ENCODE data around the gene HMCN1.

Gene HMCN1

GRCh38 chr1:185916861-185917260 is 182.7 kb downstream of the HMCN1 start:
- TF ChIP-seq FOXP2 (optimal IDR thresholded peaks at IDR 0.05; ENCODE audit: borderline replicate concordance, extremely low read depth, extremely low read length, insufficient read depth), result no peak

- TF ChIP-seq REST (IDR thresholded peaks at IDR 0.05; ENCODE audit: insufficient read depth in 1 of 2, low read depth in 2 of 2, low read length in 2 of 2) (peak; percentile 87 to 97), FOXP2 (optimal IDR thresholded peaks at IDR 0.05; ENCODE audit: borderline replicate concordance, extremely low read depth, extremely low read length, insufficient read depth) (no peak)
These were observed 183.5 kb downstream of the HMCN1 start for GRCh38 chr1:185917646-185918045.

- TF ChIP-seq POLR2AphosphoS5 (IDR thresholded peaks at IDR 0.05; ENCODE audit: low read depth, low read length) (no peak), REST (IDR thresholded peaks at IDR 0.05; ENCODE audit: insufficient read depth in 1 of 2, low read depth in 2 of 2, low read length in 2 of 2) (no peak), TAF1 (IDR thresholded peaks at IDR 0.05; ENCODE audit: borderline replicate concordance, insufficient read depth, low read length) (no peak), SIN3A (IDR thresholded peaks at IDR 0.05; ENCODE audit: borderline replicate concordance, insufficient read depth, low read length) (no peak), FOXP2 (optimal IDR thresholded peaks at IDR 0.05; ENCODE audit: borderline replicate concordance, extremely low read depth, extremely low read length, insufficient read depth) (no peak)
These were observed 186.4 kb downstream of the HMCN1 start for GRCh38 chr1:185920602-185921001.

GRCh38 chr1:185921636-185922035 is 187.4 kb downstream of the HMCN1 start:
- TF ChIP-seq FOXP2 (optimal IDR thresholded peaks at IDR 0.05; ENCODE audit: borderline replicate concordance, extremely low read depth, extremely low read length, insufficient read depth), result no peak
- no peak for TF ChIP-seq REST (IDR thresholded peaks at IDR 0.05; ENCODE audit: insufficient read depth in 1 of 2, low read depth in 2 of 2, low read length in 2 of 2)
- no peak for TF ChIP-seq POLR2AphosphoS5 (IDR thresholded peaks at IDR 0.05; ENCODE audit: low read depth, low read length)
- TF ChIP-seq SIN3A (IDR thresholded peaks at IDR 0.05; ENCODE audit: borderline replicate concordance, insufficient read depth, low read length), result no peak
- no peak for TF ChIP-seq TAF1 (IDR thresholded peaks at IDR 0.05; ENCODE audit: borderline replicate concordance, insufficient read depth, low read length)

- TF ChIP-seq POLR2AphosphoS5 (IDR thresholded peaks at IDR 0.05; ENCODE audit: low read depth, low read length) (no peak), FOXP2 (optimal IDR thresholded peaks at IDR 0.05; ENCODE audit: borderline replicate concordance, extremely low read depth, extremely low read length, insufficient read depth) (no peak), REST (IDR thresholded peaks at IDR 0.05; ENCODE audit: insufficient read depth in 1 of 2, low read depth in 2 of 2, low read length in 2 of 2) (no peak), TAF1 (IDR thresholded peaks at IDR 0.05; ENCODE audit: borderline replicate concordance, insufficient read depth, low read length) (no peak), SIN3A (IDR thresholded peaks at IDR 0.05; ENCODE audit: borderline replicate concordance, insufficient read depth, low read length) (no peak)
These were observed 192.4 kb downstream of the HMCN1 start for GRCh38 chr1:185926588-185926987.
